ENCODE results near the gene SNX18.

The SNX18 gene

GRCh38 chr5:54580997-54581811 lies 63.6 kb downstream of the SNX18 start:
- POLR2A ChIA-PET, result no interaction called here
- no peak overlapping the region for H3K4me3 ChIP-seq (ENCODE audit: low read depth, low read length)
- no peaks in the 10 kb centered on the region for H3K9me3 ChIP-seq (ENCODE audit: control insufficient read depth, insufficient read depth, low read depth, low read length)
- H3K36me3 ChIP-seq (ENCODE audit: control insufficient read depth in 2 of 2, insufficient read depth in 1 of 2, low read length in 2 of 2), result no peaks in the 10 kb centered on the region
- CTCF ChIA-PET, result no interaction called here
- H3K27ac ChIP-seq (ENCODE audit: extremely low read depth, low read depth, low read length), result no peak overlapping the region
- no peak for TF ChIP-seq ZNF391 (tag by site-specific recombination; IDR thresholded peaks at IDR 0.05; ENCODE audit: borderline replicate concordance, low read depth)
- no peak for TF ChIP-seq ZBTB7A (tag by site-specific recombination; IDR thresholded peaks at IDR 0.05; ENCODE audit: low read depth)
- no peak for TF ChIP-seq ZNF843 (tag by site-specific recombination; IDR thresholded peaks at IDR 0.05)
- TF ChIP-seq AEBP2 (tag by site-specific recombination; IDR thresholded peaks at IDR 0.05; ENCODE audit: borderline replicate concordance), result no peak
- no peak for TF ChIP-seq ZNF513 (tag by site-specific recombination; IDR thresholded peaks at IDR 0.05)
- no peak for TF ChIP-seq ZNF10 (tag by site-specific recombination; IDR thresholded peaks at IDR 0.05)
- no peak for TF ChIP-seq YY2 (tag by site-specific recombination; IDR thresholded peaks at IDR 0.05)
- no peak for TF ChIP-seq WT1 (tag by site-specific recombination; IDR thresholded peaks at IDR 0.05)
- no peak for TF ChIP-seq ZNF274 (IDR thresholded peaks at IDR 0.05; ENCODE audit: low read length)
- no peak for TF ChIP-seq ZNF274 (tag by site-specific recombination; IDR thresholded peaks at IDR 0.05; ENCODE audit: borderline replicate concordance)
- TF ChIP-seq ZNF560 (tag by site-specific recombination; IDR thresholded peaks at IDR 0.05; ENCODE audit: borderline replicate concordance), result no peak
- no peaks in the 10 kb centered on the region for H3K4me1 ChIP-seq (ENCODE audit: control insufficient read depth, insufficient read depth, low read length)

GRCh38 chr5:54581831-54582548 lies 64.4 kb downstream of the SNX18 start:
- Histone ChIP-seq H3K36me3 (ENCODE audit: control insufficient read depth in 2 of 2, insufficient read depth in 1 of 2, low read length in 2 of 2) (no peaks in the 10 kb centered on the region), H3K4me3 (ENCODE audit: low read depth, low read length) (no peak overlapping the region), H3K9me3 (ENCODE audit: control insufficient read depth, insufficient read depth, low read depth, low read length) (no peaks in the 10 kb centered on the region), H3K27ac (ENCODE audit: extremely low read depth, low read depth, low read length) (no peak overlapping the region), H3K4me1 (ENCODE audit: control insufficient read depth, insufficient read depth, low read length) (no peaks in the 10 kb centered on the region)
- ChIA-PET POLR2A (no interaction called here), CTCF (interaction anchor here (1.5 to 1.6 kb wide), 2 partner anchors 65 to 70 kb away, joined by 3 to 4 read pairs; no protein-coding TSS in a partner anchor)
- TF ChIP-seq GFI1B (tag by site-specific recombination; IDR thresholded peaks at IDR 0.05) (no peak), ZNF433 (tag by site-specific recombination; IDR thresholded peaks at IDR 0.05; ENCODE audit: low read depth) (no peak), ZNF701 (tag by site-specific recombination; IDR thresholded peaks at IDR 0.05) (no peak), ZNF530 (tag by site-specific recombination; IDR thresholded peaks at IDR 0.05; ENCODE audit: low read depth) (no peak)

GRCh38 chr5:54586336-54586735 lies 68.8 kb downstream of the SNX18 start:
- no peaks in the 10 kb centered on the region for H3K9me3 ChIP-seq (ENCODE audit: control insufficient read depth, insufficient read depth, low read depth, low read length)
- POLR2A ChIA-PET, result no interaction called here
- H3K27ac ChIP-seq (ENCODE audit: extremely low read depth, low read depth, low read length), result no peak overlapping the region
- CTCF ChIA-PET, result interaction anchor here (0.9 kb wide), 1 partner anchor 259 kb away, joined by 3 read pairs; no protein-coding TSS in a partner anchor
- no peaks in the 10 kb centered on the region for H3K4me1 ChIP-seq (ENCODE audit: control insufficient read depth, insufficient read depth, low read length)
- TF ChIP-seq ZNF580 (tag by site-specific recombination; IDR thresholded peaks at IDR 0.05) (no peak), SETDB1 (IDR thresholded peaks at IDR 0.05; ENCODE audit: insufficient read length, low read length) (peak; percentile 31)
- no peaks in the 10 kb centered on the region for H3K36me3 ChIP-seq (ENCODE audit: control insufficient read depth in 2 of 2, insufficient read depth in 1 of 2, low read length in 2 of 2)
- H3K4me3 ChIP-seq (ENCODE audit: low read depth, low read length), result no peak overlapping the region
